Measurements from ENCODE around the gene DRD2.

The DRD2 gene

GRCh38 chr11:113400631-113401230 is 74.5 kb downstream of the DRD2 start:
- Histone ChIP-seq H3K27me3 (ENCODE audit: insufficient read depth, insufficient read length) (peaks cover 10% of the 10 kb centered on the region), H3K9ac (ENCODE audit: insufficient read length, low read depth) (no peak overlapping the region), H3K9me3 (ENCODE audit: insufficient read depth, low read length) (no peaks in the 10 kb centered on the region), H3K4me3 (ENCODE audit: insufficient read length, low read depth) (no peak overlapping the region), H3K36me3 (ENCODE audit: insufficient read depth, insufficient read length, low read length) (no peaks in the 10 kb centered on the region), H3K4me1 (ENCODE audit: insufficient read depth, insufficient read length) (peaks cover 3% of the 10 kb centered on the region)
- no peak for DNase-seq (ENCODE audit: low read depth, low spot score)
- no peak for TF ChIP-seq YY1 (IDR thresholded peaks at IDR 0.05; ENCODE audit: insufficient read depth, insufficient read length)
- no peak for TF ChIP-seq ZNF274 (IDR thresholded peaks at IDR 0.05; ENCODE audit: low read depth, low read length)
- TF ChIP-seq SUZ12 (IDR thresholded peaks at IDR 0.05; ENCODE audit: extremely low read depth, insufficient read depth, insufficient read length), result no peak

GRCh38 chr11:113398669-113399430 is 76.3 kb downstream of the DRD2 start:
- Histone ChIP-seq H3K9me3 (ENCODE audit: insufficient read depth, low read length) (no peaks in the 10 kb centered on the region), H3K9ac (ENCODE audit: insufficient read length, low read depth) (no peak overlapping the region), H3K36me3 (ENCODE audit: insufficient read depth, insufficient read length, low read length) (no peaks in the 10 kb centered on the region), H3K4me3 (ENCODE audit: insufficient read length, low read depth) (no peak overlapping the region), H3K27me3 (ENCODE audit: insufficient read depth, insufficient read length) (peaks cover 5% of the 10 kb centered on the region), H3K4me1 (ENCODE audit: insufficient read depth, insufficient read length) (peaks cover 3% of the 10 kb centered on the region)
- no peak for DNase-seq (ENCODE audit: low read depth, low spot score)
- TF ChIP-seq YY1 (IDR thresholded peaks at IDR 0.05; ENCODE audit: insufficient read depth, insufficient read length) (no peak), SUZ12 (IDR thresholded peaks at IDR 0.05; ENCODE audit: extremely low read depth, insufficient read depth, insufficient read length) (no peak)

- peaks cover 1% of the 10 kb centered on the region for H3K27me3 ChIP-seq (ENCODE audit: insufficient read depth, insufficient read length)
- H3K36me3 ChIP-seq (ENCODE audit: insufficient read depth, insufficient read length, low read length), result no peaks in the 10 kb centered on the region
Measured at GRCh38 chr11:113397821-113398220, 77.4 kb downstream of the DRD2 start.

GRCh38 chr11:113397212-113397611 is 78.0 kb downstream of the DRD2 start:
- no peaks in the 10 kb centered on the region for H3K27me3 ChIP-seq (ENCODE audit: insufficient read depth, insufficient read length)
- H3K4me1 ChIP-seq (ENCODE audit: insufficient read depth, insufficient read length), result peaks cover 3% of the 10 kb centered on the region
- no peaks in the 10 kb centered on the region for H3K9me3 ChIP-seq (ENCODE audit: insufficient read depth, low read length)
- no peak for DNase-seq (ENCODE audit: low read depth, low spot score)
- H3K36me3 ChIP-seq (ENCODE audit: insufficient read depth, insufficient read length, low read length), result no peaks in the 10 kb centered on the region
- TF ChIP-seq SUZ12 (IDR thresholded peaks at IDR 0.05; ENCODE audit: extremely low read depth, insufficient read depth, insufficient read length) (no peak), ZNF274 (IDR thresholded peaks at IDR 0.05; ENCODE audit: low read depth, low read length) (no peak), YY1 (IDR thresholded peaks at IDR 0.05; ENCODE audit: insufficient read depth, insufficient read length) (no peak)
- no peak overlapping the region for H3K4me3 ChIP-seq (ENCODE audit: insufficient read length, low read depth)
- H3K9ac ChIP-seq (ENCODE audit: insufficient read length, low read depth), result no peak overlapping the region

More at GRCh38 chr11:113397821-113398220, 77.4 kb downstream of the DRD2 start:
- Histone ChIP-seq H3K9ac (ENCODE audit: insufficient read length, low read depth) (no peak overlapping the region), H3K4me3 (ENCODE audit: insufficient read length, low read depth) (no peak overlapping the region), H3K9me3 (ENCODE audit: insufficient read depth, low read length) (no peaks in the 10 kb centered on the region), H3K4me1 (ENCODE audit: insufficient read depth, insufficient read length) (peaks cover 3% of the 10 kb centered on the region)
- DNase-seq (ENCODE audit: low read depth, low spot score), result no peak
- TF ChIP-seq SUZ12 (IDR thresholded peaks at IDR 0.05; ENCODE audit: extremely low read depth, insufficient read depth, insufficient read length) (no peak), ZNF274 (IDR thresholded peaks at IDR 0.05; ENCODE audit: low read depth, low read length) (no peak), YY1 (IDR thresholded peaks at IDR 0.05; ENCODE audit: insufficient read depth, insufficient read length) (no peak)

- Histone ChIP-seq H3K9ac (ENCODE audit: insufficient read length, low read depth) (no peak overlapping the region), H3K36me3 (ENCODE audit: insufficient read depth, insufficient read length, low read length) (no peaks in the 10 kb centered on the region), H3K9me3 (ENCODE audit: insufficient read depth, low read length) (no peaks in the 10 kb centered on the region), H3K4me3 (ENCODE audit: insufficient read length, low read depth) (no peak overlapping the region), H3K4me1 (ENCODE audit: insufficient read depth, insufficient read length) (peaks cover 3% of the 10 kb centered on the region), H3K27me3 (ENCODE audit: insufficient read depth, insufficient read length) (no peaks in the 10 kb centered on the region)
- no peak for DNase-seq (ENCODE audit: low read depth, low spot score)
- no peak for TF ChIP-seq ZNF274 (IDR thresholded peaks at IDR 0.05; ENCODE audit: low read depth, low read length)
- TF ChIP-seq SUZ12 (IDR thresholded peaks at IDR 0.05; ENCODE audit: extremely low read depth, insufficient read depth, insufficient read length), result no peak
- TF ChIP-seq YY1 (IDR thresholded peaks at IDR 0.05; ENCODE audit: insufficient read depth, insufficient read length), result no peak
Measured at GRCh38 chr11:113396690-113397089, 78.5 kb downstream of the DRD2 start.

- Histone ChIP-seq H3K9me3 (ENCODE audit: insufficient read depth, low read length) (no peaks in the 10 kb centered on the region), H3K36me3 (ENCODE audit: insufficient read depth, insufficient read length, low read length) (no peaks in the 10 kb centered on the region), H3K27me3 (ENCODE audit: insufficient read depth, insufficient read length) (no peaks in the 10 kb centered on the region), H3K4me3 (ENCODE audit: insufficient read length, low read depth) (no peak overlapping the region), H3K4me1 (ENCODE audit: insufficient read depth, insufficient read length) (peaks cover 3% of the 10 kb centered on the region), H3K9ac (ENCODE audit: insufficient read length, low read depth) (no peak overlapping the region)
- DNase-seq (ENCODE audit: low read depth, low spot score), result no peak
- TF ChIP-seq ZNF274 (IDR thresholded peaks at IDR 0.05; ENCODE audit: low read depth, low read length) (no peak), SUZ12 (IDR thresholded peaks at IDR 0.05; ENCODE audit: extremely low read depth, insufficient read depth, insufficient read length) (no peak), YY1 (IDR thresholded peaks at IDR 0.05; ENCODE audit: insufficient read depth, insufficient read length) (no peak)
Measured at GRCh38 chr11:113395782-113396336, 79.3 kb downstream of the DRD2 start.

GRCh38 chr11:113394919-113395318 is 80.3 kb downstream of the DRD2 start:
- H3K4me1 ChIP-seq (ENCODE audit: insufficient read depth, insufficient read length), result peaks cover 3% of the 10 kb centered on the region
- no peaks in the 10 kb centered on the region for H3K36me3 ChIP-seq (ENCODE audit: insufficient read depth, insufficient read length, low read length)
- H3K9ac ChIP-seq (ENCODE audit: insufficient read length, low read depth), result no peak overlapping the region
- no peak for DNase-seq (ENCODE audit: low read depth, low spot score)
- H3K27me3 ChIP-seq (ENCODE audit: insufficient read depth, insufficient read length), result no peaks in the 10 kb centered on the region
- TF ChIP-seq SUZ12 (IDR thresholded peaks at IDR 0.05; ENCODE audit: extremely low read depth, insufficient read depth, insufficient read length), result no peak
- TF ChIP-seq ZNF274 (IDR thresholded peaks at IDR 0.05; ENCODE audit: low read depth, low read length), result no peak
- TF ChIP-seq YY1 (IDR thresholded peaks at IDR 0.05; ENCODE audit: insufficient read depth, insufficient read length), result no peak
- no peak overlapping the region for H3K4me3 ChIP-seq (ENCODE audit: insufficient read length, low read depth)
- no peaks in the 10 kb centered on the region for H3K9me3 ChIP-seq (ENCODE audit: insufficient read depth, low read length)
